Measurements from ENCODE around the gene GPR108. TPM values are rescaled to one million over a fixed set of nuclear protein-coding genes. Genes with fewer than 3 reads are reported as not detected.

GPR108 gene
- total RNA-seq, 1 donor from 2014 or later = 74.0 TPM

- DNase-seq (ENCODE audit: low spot score) = peak; percentile 97
Measured at GRCh38 chr19:6737873-6738786, 750 bp upstream of the GPR108 start.

- DNase-seq (ENCODE audit: low spot score) = no peak
Measured at GRCh38 chr19:6736917-6737283, 480 bp downstream of the GPR108 start.

- DNase-seq (ENCODE audit: low spot score) = peak; percentile 80
Measured at GRCh38 chr19:6736169-6736916, 1.0 kb downstream of the GPR108 start.

GRCh38 chr19:6735181-6735911 lies 2.0 kb downstream of the GPR108 start:
- peak; percentile 46 for DNase-seq (ENCODE audit: low spot score)

- DNase-seq (ENCODE audit: low spot score) = peak; percentile 44
Measured at GRCh38 chr19:6734096-6734696, 3.2 kb downstream of the GPR108 start.

- no peak for DNase-seq (ENCODE audit: low spot score)
Measured at GRCh38 chr19:6733338-6734095, 3.9 kb downstream of the GPR108 start.

- no peak for DNase-seq (ENCODE audit: low spot score)
Measured at GRCh38 chr19:6732803-6733337, 4.5 kb downstream of the GPR108 start.

- DNase-seq (ENCODE audit: low spot score) = no peak
Measured at GRCh38 chr19:6731822-6732221, 5.6 kb downstream of the GPR108 start.

GRCh38 chr19:6730941-6731670 lies 6.3 kb downstream of the GPR108 start:
- DNase-seq (ENCODE audit: low spot score) = peak; percentile 46

GRCh38 chr19:6730153-6730804 lies 7.1 kb downstream of the GPR108 start:
- DNase-seq (ENCODE audit: low spot score) = peak; percentile 66

GRCh38 chr19:6729573-6730152 lies 7.7 kb downstream of the GPR108 start:
- no peak for DNase-seq (ENCODE audit: low spot score)

- peak; percentile 48 for DNase-seq (ENCODE audit: low spot score)
Measured at GRCh38 chr19:6728346-6728745, 9.0 kb downstream of the GPR108 start.

GRCh38 chr19:6725513-6726231 lies 11.7 kb downstream of the GPR108 start:
- no peak for DNase-seq (ENCODE audit: low spot score)

GRCh38 chr19:6724631-6725492 lies 12.5 kb downstream of the GPR108 start:
- DNase-seq (ENCODE audit: low spot score) = no peak

GRCh38 chr19:6723738-6724137 lies 13.6 kb downstream of the GPR108 start:
- DNase-seq (ENCODE audit: low spot score) = no peak

- peak; percentile 65 for DNase-seq (ENCODE audit: low spot score)
Measured at GRCh38 chr19:6723108-6723618, 14.2 kb downstream of the GPR108 start.

- DNase-seq (ENCODE audit: low spot score) = no peak
Measured at GRCh38 chr19:6721773-6722172, 15.6 kb downstream of the GPR108 start.

Measured in ureter (tissue), 1 donor.